ENCODE results near the gene SEMA5B.
A peak's percentile ranks its signal among the peaks of the same experiment; 100 is the strongest.

Gene SEMA5B

DNA sequence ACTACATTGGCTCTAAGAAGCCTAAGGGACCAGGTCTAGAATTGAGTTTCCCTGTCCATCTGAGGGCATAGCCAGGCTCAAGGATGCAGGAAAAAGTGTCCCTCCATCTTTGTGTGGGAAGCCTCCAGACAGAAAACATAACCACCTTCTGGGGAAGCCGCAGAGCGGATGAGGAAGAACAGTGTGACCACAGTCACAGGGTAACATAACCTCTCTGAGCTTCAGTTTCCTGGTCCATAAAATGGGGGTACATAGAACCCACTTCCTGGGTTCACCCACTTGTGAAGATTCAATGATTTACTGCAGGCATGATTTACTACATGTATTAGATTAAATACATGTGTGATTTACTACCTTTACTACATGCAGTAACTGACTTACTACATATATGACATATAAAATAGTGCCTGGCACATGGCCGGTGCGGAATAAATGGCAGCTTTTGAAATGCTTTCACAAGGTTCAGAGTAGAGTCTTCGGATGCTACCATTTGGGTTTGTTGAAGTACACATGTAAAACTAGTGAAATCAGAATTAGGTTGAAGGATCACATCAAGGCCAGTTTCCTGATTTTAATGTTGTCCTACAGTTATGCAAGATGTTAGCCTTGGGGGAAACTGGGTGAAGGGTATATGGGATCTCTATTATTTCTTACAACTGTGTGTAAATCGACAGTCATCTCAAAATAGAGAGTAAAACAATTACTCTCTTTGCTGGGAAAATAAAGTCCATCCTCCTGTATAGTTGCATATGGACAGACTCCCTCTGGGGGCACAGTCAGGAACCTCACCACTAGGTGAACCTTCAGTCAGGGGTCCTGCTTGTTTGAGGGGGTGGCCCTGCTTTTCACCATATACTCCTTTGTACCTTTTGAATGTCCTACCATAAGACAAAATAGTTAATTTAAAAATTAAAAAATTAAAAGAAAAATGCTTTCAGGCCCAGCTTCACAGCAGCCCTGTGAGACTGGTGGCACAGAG is 86.0 kb downstream of the SEMA5B start:
- no peaks in the 10 kb centered on the region for H3K27me3 ChIP-seq (ENCODE audit: insufficient read depth, low read depth)
- no peaks in the 10 kb centered on the region for H3K79me2 ChIP-seq (ENCODE audit: insufficient read depth, low read depth)
- no peak overlapping the region for H3K27ac ChIP-seq
- H3K36me3 ChIP-seq (ENCODE audit: insufficient read depth) = no peaks in the 10 kb centered on the region
- no peaks in the 10 kb centered on the region for H3K4me1 ChIP-seq (ENCODE audit: low read depth, poor library complexity, severe bottlenecking)
- no peak overlapping the region for H3K4me2 ChIP-seq
- TF ChIP-seq CTCF (conservative IDR thresholded peaks at IDR 0.05; ENCODE audit: low read depth, low read length) = peak; percentile 42
- no peaks in the 10 kb centered on the region for H4K20me1 ChIP-seq (ENCODE audit: insufficient read depth)
- H3K4me3 ChIP-seq (IDR thresholded peaks at IDR 0.05; ENCODE audit: insufficient read depth, low read depth, low read length) = no peak overlapping the region
- H3K9ac ChIP-seq = no peak overlapping the region
- H2AFZ ChIP-seq (ENCODE audit: low read depth) = no peak overlapping the region

DNA sequence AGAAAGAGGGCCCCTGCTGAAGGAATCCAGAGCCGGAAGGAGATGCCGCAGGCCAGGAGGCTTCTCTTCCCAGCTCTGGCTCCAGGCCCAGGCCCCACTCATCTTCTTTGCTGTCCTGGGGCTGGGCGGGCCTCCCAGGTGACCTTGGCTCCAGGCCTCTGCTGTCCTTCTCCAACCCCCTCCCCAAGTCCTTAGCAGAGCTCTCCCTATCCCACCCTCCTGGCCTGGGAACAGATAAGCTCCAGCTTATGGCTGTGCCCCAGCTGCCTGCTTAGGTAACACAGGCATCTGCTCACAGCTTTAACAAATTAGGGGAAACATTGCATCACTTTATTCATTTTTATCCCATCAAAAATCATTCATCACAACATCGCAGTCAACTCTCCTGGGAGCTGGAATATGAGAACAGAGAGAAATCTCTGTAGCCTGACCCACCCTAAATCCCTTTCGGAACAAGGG is 86.9 kb downstream of the SEMA5B start:
- Histone ChIP-seq H3K79me2 (ENCODE audit: insufficient read depth, low read depth) (no peaks in the 10 kb centered on the region), H3K4me2 (no peak overlapping the region), H4K20me1 (ENCODE audit: insufficient read depth) (no peaks in the 10 kb centered on the region), H3K9ac (no peak overlapping the region), H2AFZ (ENCODE audit: low read depth) (no peak overlapping the region), H3K27ac (no peak overlapping the region), H3K4me1 (ENCODE audit: low read depth, poor library complexity, severe bottlenecking) (no peaks in the 10 kb centered on the region), H3K27me3 (ENCODE audit: insufficient read depth, low read depth) (no peaks in the 10 kb centered on the region), H3K36me3 (ENCODE audit: insufficient read depth) (no peaks in the 10 kb centered on the region), H3K4me3 (IDR thresholded peaks at IDR 0.05; ENCODE audit: insufficient read depth, low read depth, low read length) (no peak overlapping the region)
- no peak for TF ChIP-seq CTCF (conservative IDR thresholded peaks at IDR 0.05; ENCODE audit: low read depth, low read length)

GRCh38 chr3:122938783-122939425 is 88.7 kb downstream of the SEMA5B start:
- H3K27ac ChIP-seq = no peak overlapping the region
- no peaks in the 10 kb centered on the region for H4K20me1 ChIP-seq (ENCODE audit: insufficient read depth)
- no peaks in the 10 kb centered on the region for H3K4me1 ChIP-seq (ENCODE audit: low read depth, poor library complexity, severe bottlenecking)
- no peaks in the 10 kb centered on the region for H3K79me2 ChIP-seq (ENCODE audit: insufficient read depth, low read depth)
- TF ChIP-seq CTCF (conservative IDR thresholded peaks at IDR 0.05; ENCODE audit: low read depth, low read length) = no peak
- no peak overlapping the region for H3K4me2 ChIP-seq
- no peak overlapping the region for H2AFZ ChIP-seq (ENCODE audit: low read depth)
- no peak overlapping the region for H3K9ac ChIP-seq
- H3K27me3 ChIP-seq (ENCODE audit: insufficient read depth, low read depth) = no peaks in the 10 kb centered on the region
- H3K36me3 ChIP-seq (ENCODE audit: insufficient read depth) = no peaks in the 10 kb centered on the region
- no peak overlapping the region for H3K4me3 ChIP-seq (IDR thresholded peaks at IDR 0.05; ENCODE audit: insufficient read depth, low read depth, low read length)

- Histone ChIP-seq H3K4me2 (no peak overlapping the region), H3K4me1 (ENCODE audit: low read depth, poor library complexity, severe bottlenecking) (no peaks in the 10 kb centered on the region), H3K36me3 (ENCODE audit: insufficient read depth) (no peaks in the 10 kb centered on the region), H3K9ac (no peak overlapping the region), H2AFZ (ENCODE audit: low read depth) (no peak overlapping the region), H3K79me2 (ENCODE audit: insufficient read depth, low read depth) (no peaks in the 10 kb centered on the region), H4K20me1 (ENCODE audit: insufficient read depth) (no peaks in the 10 kb centered on the region), H3K4me3 (IDR thresholded peaks at IDR 0.05; ENCODE audit: insufficient read depth, low read depth, low read length) (no peak overlapping the region), H3K27me3 (ENCODE audit: insufficient read depth, low read depth) (no peaks in the 10 kb centered on the region), H3K27ac (no peak overlapping the region)
- TF ChIP-seq CTCF (conservative IDR thresholded peaks at IDR 0.05; ENCODE audit: low read depth, low read length) = no peak
Observed at GRCh38 chr3:122937745-122938144, 89.8 kb downstream of the SEMA5B start.

Data from KMS-11 (cell line).